Activated CD4-positive, alpha-beta memory T cell treated with anti-CD3 and anti-CD28 coated beads, Interleukin-2, amount 10 ng/mL, durations not matched to agents 7 days and 5 days (primary cell): ENCODE measurements around the gene PAX2. TPM values are rescaled to one million over a fixed set of nuclear protein-coding genes. Genes with fewer than 3 reads are reported as not detected.

Source experiments
- CTCF ChIA-PET: fragments of 350-600 bp; sonication (Branson Sonifier 250); formaldehyde crosslinking; loops from one replicate; lab custom pipeline; 2021; ENCODE audit warnings: antibody characterized with exemption, inconsistent platforms; lab: Charles Lee
- POLR2A ChIA-PET: fragments of 350-600 bp; sonication (Branson Sonifier 250); formaldehyde crosslinking; loops from one replicate; lab custom pipeline; 2021; ENCODE audit warnings: antibody characterized with exemption; lab: Charles Lee
- DNase-seq: peaks from one replicate; pipeline ENCODE4 v3.0.0-alpha.2; 2020
- H3K27ac Mint-ChIP-seq: one replicate; pipeline ENCODE4 v1.8.0; 2021; ENCODE audit warnings: mild to moderate bottlenecking, mixed read lengths
- H3K27me3 Mint-ChIP-seq: one replicate; pipeline ENCODE4 v1.8.0; 2021; ENCODE audit warnings: mixed read lengths
- H3K36me3 Mint-ChIP-seq: one replicate; pipeline ENCODE4 v1.8.0; 2021; ENCODE audit warnings: low read depth, mixed read lengths
- H3K4me1 Mint-ChIP-seq: one replicate; pipeline ENCODE4 v1.8.0; 2021; ENCODE audit warnings: mixed read lengths
- H3K4me3 Mint-ChIP-seq: one replicate; pipeline ENCODE4 v1.8.0; 2021; ENCODE audit warnings: mild to moderate bottlenecking, mixed read lengths
- H3K9me3 Mint-ChIP-seq: one replicate; pipeline ENCODE4 v1.8.0; 2021; ENCODE audit warnings: mixed read lengths
- total RNA-seq, 2 experiments: library from RNA; stranded (reverse); gene quantifications; one replicate each; pipeline ENCODE4 v1.2.3, GENCODE V29; 2021

PAX2 gene
- total RNA-seq, 2 experiments from 2014 or later = not detected

- Mint-ChIP-seq H3K27me3 (peaks cover 93% of the 10 kb centered on the region), H3K27ac (no peak overlapping the region), H3K9me3 (no peaks in the 10 kb centered on the region), H3K36me3 (no peaks in the 10 kb centered on the region), H3K4me1 (peaks cover 41% of the 10 kb centered on the region), H3K4me3 (peak overlapping the region; percentile 43)
- ChIA-PET POLR2A (no interaction called here), CTCF (no interaction called here)
- no peak for DNase-seq
Observed at GRCh38 chr10:100729862-100730724, 15.3 kb upstream of the PAX2 start.

DNA sequence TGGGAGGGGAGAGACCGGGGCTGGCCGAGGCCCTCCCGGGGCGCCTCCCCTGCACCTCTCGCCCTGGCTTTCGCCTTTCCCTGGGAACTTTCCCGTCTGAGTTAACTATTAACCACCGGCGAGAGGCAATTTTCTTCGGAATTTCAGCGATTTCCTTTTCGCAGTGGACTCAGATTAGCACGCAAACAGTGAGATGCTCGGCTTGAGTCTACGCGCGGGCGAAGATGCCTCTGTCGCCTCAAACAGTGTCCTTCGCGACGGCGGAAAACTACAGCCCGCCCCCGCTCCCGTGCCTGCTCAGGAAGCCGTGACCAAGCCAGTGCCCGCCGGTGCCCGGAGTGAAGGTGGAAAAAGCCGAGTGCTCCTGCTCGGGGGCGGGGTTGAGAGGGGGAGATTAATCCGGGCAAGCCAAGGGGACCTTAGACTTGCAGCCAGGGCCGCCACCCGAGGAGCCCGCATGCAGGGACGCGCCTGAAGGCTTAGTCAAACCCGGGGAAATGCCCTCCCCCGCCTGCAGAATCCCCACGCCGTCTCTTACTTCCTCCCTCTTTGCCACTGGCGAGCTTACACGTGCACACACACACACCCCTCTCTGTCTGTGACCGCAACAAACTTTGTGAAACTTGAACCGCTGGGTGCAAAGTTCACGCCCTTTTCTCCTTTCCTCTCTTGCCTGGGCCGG lies 14.5 kb upstream of the PAX2 start:
- Mint-ChIP-seq H3K4me3 (peak overlapping the region; percentile 43), H3K4me1 (peaks cover 42% of the 10 kb centered on the region), H3K27me3 (peaks cover 90% of the 10 kb centered on the region), H3K9me3 (no peaks in the 10 kb centered on the region), H3K36me3 (no peaks in the 10 kb centered on the region), H3K27ac (no peak overlapping the region)
- POLR2A ChIA-PET = no interaction called here
- DNase-seq = peak; percentile 51
- CTCF ChIA-PET = no interaction called here

GRCh38 chr10:100731407-100732240 lies 13.8 kb upstream of the PAX2 start:
- ChIA-PET POLR2A (no interaction called here), CTCF (no interaction called here)
- Mint-ChIP-seq H3K27me3 (peaks cover 90% of the 10 kb centered on the region), H3K9me3 (no peaks in the 10 kb centered on the region), H3K4me3 (peak overlapping the region; percentile 43), H3K27ac (no peak overlapping the region), H3K36me3 (no peaks in the 10 kb centered on the region), H3K4me1 (peaks cover 43% of the 10 kb centered on the region)
- DNase-seq = no peak

DNA sequence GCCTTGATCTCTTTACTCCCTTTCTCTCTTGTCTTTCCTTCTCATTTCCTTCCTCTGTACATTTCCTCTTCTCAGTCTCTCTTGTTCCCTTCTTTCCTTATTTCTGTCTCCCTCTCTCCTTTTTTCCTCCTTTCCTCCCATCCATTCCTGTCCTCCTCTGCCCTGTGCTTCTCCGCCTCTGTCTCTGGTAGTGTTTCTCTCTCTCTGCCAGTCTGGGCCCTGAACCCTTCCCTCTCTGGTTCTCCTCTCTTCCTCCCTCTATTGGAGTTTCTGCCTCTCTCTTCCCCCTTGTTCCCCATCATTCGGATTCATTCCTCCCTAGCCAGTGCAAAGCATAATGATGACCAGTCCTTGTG lies 13.2 kb upstream of the PAX2 start:
- H3K4me1 Mint-ChIP-seq = peaks cover 47% of the 10 kb centered on the region
- CTCF ChIA-PET = no interaction called here
- H3K9me3 Mint-ChIP-seq = no peaks in the 10 kb centered on the region
- no peak overlapping the region for H3K4me3 Mint-ChIP-seq
- peaks cover 93% of the 10 kb centered on the region for H3K27me3 Mint-ChIP-seq
- no peaks in the 10 kb centered on the region for H3K36me3 Mint-ChIP-seq
- DNase-seq = no peak
- H3K27ac Mint-ChIP-seq = no peak overlapping the region
- POLR2A ChIA-PET = no interaction called here

DNA sequence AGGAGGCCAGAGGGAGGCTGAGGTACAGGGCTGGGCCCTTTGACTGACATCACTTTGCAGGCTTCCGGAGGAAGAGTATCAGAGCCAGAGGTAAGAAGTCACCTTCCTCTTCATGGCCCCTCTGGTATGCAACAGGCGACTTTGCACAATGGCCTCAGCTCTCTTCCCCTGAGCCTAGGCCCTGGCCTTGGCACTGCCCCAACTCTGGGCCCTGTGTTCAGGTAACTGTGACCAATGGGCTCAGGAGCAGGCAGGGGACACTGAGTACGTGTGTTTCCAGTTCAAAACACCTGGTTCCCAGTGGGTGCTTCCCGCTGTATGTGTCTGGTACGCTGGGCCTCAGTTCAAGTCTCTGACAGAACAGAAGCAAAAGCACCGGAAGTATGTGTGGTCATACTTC lies 12.1 kb upstream of the PAX2 start:
- H3K27me3 Mint-ChIP-seq = peaks cover 93% of the 10 kb centered on the region
- POLR2A ChIA-PET = no interaction called here
- no peaks in the 10 kb centered on the region for H3K9me3 Mint-ChIP-seq
- no peak overlapping the region for H3K4me3 Mint-ChIP-seq
- no peak overlapping the region for H3K27ac Mint-ChIP-seq
- no peak for DNase-seq
- peaks cover 55% of the 10 kb centered on the region for H3K4me1 Mint-ChIP-seq
- no peaks in the 10 kb centered on the region for H3K36me3 Mint-ChIP-seq
- CTCF ChIA-PET = interaction anchor here (1.2 kb wide), 1 partner anchor 10 kb away, joined by 3 read pairs; no protein-coding TSS in a partner anchor

- Mint-ChIP-seq H3K36me3 (no peaks in the 10 kb centered on the region), H3K4me3 (no peak overlapping the region), H3K4me1 (peaks cover 48% of the 10 kb centered on the region), H3K27ac (no peak overlapping the region), H3K27me3 (peaks cover 93% of the 10 kb centered on the region), H3K9me3 (no peaks in the 10 kb centered on the region)
- DNase-seq = no peak
- POLR2A ChIA-PET = no interaction called here
- CTCF ChIA-PET = interaction anchor here (1.2 kb wide), 1 partner anchor 9 kb away, joined by 3 read pairs; no protein-coding TSS in a partner anchor
Observed at GRCh38 chr10:100734295-100735086, 10.9 kb upstream of the PAX2 start.

- CTCF ChIA-PET = no interaction called here
- peaks cover 44% of the 10 kb centered on the region for H3K4me1 Mint-ChIP-seq
- no peak overlapping the region for H3K4me3 Mint-ChIP-seq
- peaks cover 94% of the 10 kb centered on the region for H3K27me3 Mint-ChIP-seq
- H3K27ac Mint-ChIP-seq = no peak overlapping the region
- no peak for DNase-seq
- POLR2A ChIA-PET = no interaction called here
- H3K9me3 Mint-ChIP-seq = no peaks in the 10 kb centered on the region
- H3K36me3 Mint-ChIP-seq = no peaks in the 10 kb centered on the region
Observed at GRCh38 chr10:100735087-100735336, 10.4 kb upstream of the PAX2 start.

DNA sequence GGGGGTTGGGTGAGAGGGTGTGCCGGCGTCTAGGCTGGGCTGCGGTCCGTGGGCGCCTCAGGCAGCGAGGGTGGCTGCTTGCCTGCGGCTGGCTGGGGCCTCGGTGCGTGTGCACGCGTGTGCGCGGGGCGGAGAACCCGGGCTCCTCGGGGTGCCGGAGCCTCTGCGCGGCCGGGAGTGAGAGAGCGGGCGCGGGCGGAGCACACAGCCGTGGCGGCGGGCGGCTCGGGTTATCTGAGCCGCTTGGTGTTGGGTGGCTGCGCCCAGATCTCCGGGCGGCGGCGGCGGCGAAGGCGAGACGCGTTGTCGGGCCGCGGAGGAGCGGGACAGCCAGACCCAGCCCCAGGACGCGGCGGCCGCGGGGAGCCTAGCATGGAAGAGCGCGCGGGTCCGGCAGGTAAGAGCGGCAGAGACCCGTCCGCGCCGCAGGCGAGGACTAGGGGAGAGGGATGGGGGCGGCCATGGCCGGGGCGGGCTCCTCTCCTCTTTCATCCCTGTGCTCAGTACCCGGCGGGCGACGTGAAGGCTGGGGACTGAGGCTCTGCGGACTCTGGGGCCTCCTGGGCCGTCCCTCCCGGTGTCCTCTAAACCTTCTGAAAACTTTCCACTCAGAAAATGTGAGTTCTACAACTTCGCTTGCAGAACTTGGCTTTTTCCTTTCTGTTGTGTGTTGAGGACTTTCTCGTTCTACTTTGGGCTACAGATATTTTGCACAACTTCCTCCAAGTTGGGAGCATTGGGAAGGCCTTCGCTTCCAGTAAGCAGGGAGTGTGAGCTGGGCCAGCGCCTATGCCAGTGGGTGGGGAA lies 9.8 kb upstream of the PAX2 start:
- H3K27me3 Mint-ChIP-seq = peaks cover 94% of the 10 kb centered on the region
- ChIA-PET POLR2A (no interaction called here), CTCF (no interaction called here)
- no peak overlapping the region for H3K4me3 Mint-ChIP-seq
- no peaks in the 10 kb centered on the region for H3K36me3 Mint-ChIP-seq
- no peaks in the 10 kb centered on the region for H3K9me3 Mint-ChIP-seq
- peaks cover 40% of the 10 kb centered on the region for H3K4me1 Mint-ChIP-seq
- DNase-seq = no peak
- H3K27ac Mint-ChIP-seq = no peak overlapping the region

DNA sequence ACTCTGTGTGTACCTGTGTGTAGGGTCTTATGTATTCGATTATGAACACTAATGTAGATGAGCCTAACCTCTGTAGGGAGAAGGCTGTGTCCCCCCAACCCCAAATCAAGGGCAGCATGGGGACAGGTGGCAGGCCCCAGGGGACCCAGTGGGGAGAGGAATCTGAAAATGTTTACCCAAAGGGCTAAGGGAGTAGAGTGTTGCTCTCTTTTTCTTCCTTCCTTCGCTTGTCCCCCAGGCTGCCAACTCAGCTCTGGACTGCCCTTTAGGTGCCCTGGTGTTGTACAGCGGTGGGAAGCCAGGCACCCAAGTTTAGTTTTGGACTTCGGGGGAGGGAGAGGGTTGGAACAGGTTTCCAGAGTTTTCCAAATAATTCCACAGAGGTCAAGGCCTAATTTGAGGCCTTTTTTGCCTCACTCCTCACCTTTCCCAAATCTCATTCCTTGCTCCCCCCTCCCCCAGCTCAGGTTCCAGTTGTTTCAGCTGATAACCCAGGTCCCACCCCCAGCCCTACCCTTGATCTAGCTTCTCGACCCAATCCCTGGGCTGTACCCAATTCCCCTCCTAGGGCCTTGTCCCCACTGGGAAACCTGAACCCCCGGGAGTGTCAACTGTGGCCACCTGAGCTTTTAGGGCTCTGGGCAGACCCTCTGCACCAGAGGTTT lies 9.1 kb upstream of the PAX2 start:
- CTCF ChIA-PET = no interaction called here
- H3K4me1 Mint-ChIP-seq = peaks cover 33% of the 10 kb centered on the region
- DNase-seq = no peak
- peaks cover 95% of the 10 kb centered on the region for H3K27me3 Mint-ChIP-seq
- no peaks in the 10 kb centered on the region for H3K36me3 Mint-ChIP-seq
- H3K4me3 Mint-ChIP-seq = no peak overlapping the region
- no peaks in the 10 kb centered on the region for H3K9me3 Mint-ChIP-seq
- POLR2A ChIA-PET = no interaction called here
- no peak overlapping the region for H3K27ac Mint-ChIP-seq

GRCh38 chr10:100736809-100737354 lies 8.5 kb upstream of the PAX2 start:
- DNase-seq = no peak
- Mint-ChIP-seq H3K27ac (no peak overlapping the region), H3K9me3 (no peaks in the 10 kb centered on the region), H3K4me1 (peaks cover 30% of the 10 kb centered on the region), H3K27me3 (peaks cover 94% of the 10 kb centered on the region), H3K4me3 (peak overlapping the region; percentile 50), H3K36me3 (no peaks in the 10 kb centered on the region)
- ChIA-PET POLR2A (no interaction called here), CTCF (no interaction called here)

- Mint-ChIP-seq H3K27ac (no peak overlapping the region), H3K9me3 (no peaks in the 10 kb centered on the region), H3K27me3 (peaks cover 94% of the 10 kb centered on the region), H3K4me1 (peaks cover 26% of the 10 kb centered on the region), H3K36me3 (no peaks in the 10 kb centered on the region), H3K4me3 (peak overlapping the region; percentile 50)
- CTCF ChIA-PET = no interaction called here
- peak; percentile 43 for DNase-seq
- POLR2A ChIA-PET = no interaction called here
Observed at GRCh38 chr10:100737355-100738054, 7.9 kb upstream of the PAX2 start.
